ENCODE data around the gene DPF3. TPM values are rescaled to one million over a fixed set of nuclear protein-coding genes. Genes with fewer than 3 reads are reported as not detected.

The DPF3 gene
- total and polyA plus RNA-seq, 2 of the 13 experiments (the other 11 are each of a cell fraction or from before 2014, with no cell fraction given) = 0.09 to 0.60 TPM

DNA sequence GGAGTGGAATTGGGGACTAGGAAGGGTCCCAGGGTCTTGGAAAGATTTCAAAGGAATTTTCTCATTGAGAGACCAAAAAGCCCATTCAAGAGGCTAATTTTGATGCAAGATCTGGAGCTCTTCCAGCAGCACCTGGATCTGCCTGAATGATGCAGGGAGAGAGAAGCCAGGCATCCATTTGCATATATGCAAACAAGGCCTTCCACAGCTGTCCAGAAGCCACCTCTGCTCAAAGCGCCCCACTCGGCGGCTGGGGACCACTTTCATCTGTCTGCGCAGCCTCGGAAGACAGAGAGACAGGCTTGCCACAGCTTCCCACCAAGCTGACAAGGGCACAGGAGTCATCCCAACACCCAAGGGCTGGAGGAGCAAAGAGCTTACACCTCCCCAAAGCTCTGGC lies 295.6 kb downstream of the DPF3 start:
- no peak for ATAC-seq

More for the DNA sequence above, 295.6 kb downstream of the DPF3 start:
- no TSS peak for BruUV-seq (replicated peaks)
- ChIA-PET POLR2A (no interaction called here), CTCF (ENCODE audit: low intra/inter-chr PET ratio, low total read pairs) (no interaction called here)
- no peak overlapping the region for H2AFZ ChIP-seq (ENCODE audit: low read length)
- no CpG with 5 or more reads among the region's 5 CpGs for WGBS (ENCODE audit: low lambda C conversion rate)
- no peak overlapping the region for H3K4me3 ChIP-seq (replicated peaks in 1 of 3; ENCODE audit: insufficient read depth in 1 of 3, low read depth in 2 of 3, low read length in 3 of 3)
- TF ChIP-seq PHF20 (CRISPR knock-in tag; IDR thresholded peaks at IDR 0.05) (no peak), ZNF816 (CRISPR knock-in tag; IDR thresholded peaks at IDR 0.05; ENCODE audit: borderline replicate concordance) (no peak), ZNF547 (CRISPR knock-in tag; IDR thresholded peaks at IDR 0.05) (no peak), ZNF432 (CRISPR knock-in tag; IDR thresholded peaks at IDR 0.05; ENCODE audit: borderline replicate concordance) (no peak), ZNF768 (CRISPR knock-in tag; IDR thresholded peaks at IDR 0.05) (no peak), ZNF382 (CRISPR knock-in tag; IDR thresholded peaks at IDR 0.05; ENCODE audit: borderline replicate concordance) (no peak), CENPT (CRISPR knock-in tag; IDR thresholded peaks at IDR 0.05; ENCODE audit: low read depth) (no peak), ARHGAP35 (CRISPR knock-in tag; IDR thresholded peaks at IDR 0.05; ENCODE audit: borderline replicate concordance) (no peak), ZNF614 (CRISPR knock-in tag; IDR thresholded peaks at IDR 0.05; ENCODE audit: borderline replicate concordance) (no peak), KDM1A (CRISPR knock-in tag; IDR thresholded peaks at IDR 0.05) (no peak), ZNF576 (CRISPR knock-in tag; IDR thresholded peaks at IDR 0.05) (no peak), PBX2 (CRISPR knock-in tag; IDR thresholded peaks at IDR 0.05) (no peak), ZNF597 (CRISPR knock-in tag; IDR thresholded peaks at IDR 0.05) (no peak), BRCA1 (CRISPR knock-in tag; IDR thresholded peaks at IDR 0.05) (no peak), TP53 (CRISPR knock-in tag; conservative IDR thresholded peaks at IDR 0.05) (no peak), ZNF207 (IDR thresholded peaks at IDR 0.05; ENCODE audit: borderline replicate concordance) (no peak), ZFP82 (CRISPR knock-in tag; IDR thresholded peaks at IDR 0.05; ENCODE audit: borderline replicate concordance) (no peak), ZBTB38 (CRISPR knock-in tag; IDR thresholded peaks at IDR 0.05) (no peak)
- TF ChIP-seq, protein P1, sequence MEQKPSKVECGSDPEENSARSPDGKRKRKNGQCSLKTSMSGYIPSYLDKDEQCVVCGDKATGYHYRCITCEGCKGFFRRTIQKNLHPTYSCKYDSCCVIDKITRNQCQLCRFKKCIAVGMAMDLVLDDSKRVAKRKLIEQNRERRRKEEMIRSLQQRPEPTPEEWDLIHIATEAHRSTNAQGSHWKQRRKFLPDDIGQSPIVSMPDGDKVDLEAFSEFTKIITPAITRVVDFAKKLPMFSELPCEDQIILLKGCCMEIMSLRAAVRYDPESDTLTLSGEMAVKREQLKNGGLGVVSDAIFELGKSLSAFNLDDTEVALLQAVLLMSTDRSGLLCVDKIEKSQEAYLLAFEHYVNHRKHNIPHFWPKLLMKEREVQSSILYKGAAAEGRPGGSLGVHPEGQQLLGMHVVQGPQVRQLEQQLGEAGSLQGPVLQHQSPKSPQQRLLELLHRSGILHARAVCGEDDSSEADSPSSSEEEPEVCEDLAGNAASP (CRISPR knock-in tag; IDR thresholded peaks at IDR 0.05; ENCODE audit: borderline replicate concordance) = no peak
- no peaks in the 10 kb centered on the region for H4K20me1 ChIP-seq (ENCODE audit: insufficient read depth, low read length)
- peaks cover 2 to 42% of the 10 kb centered on the region in 2 experiments; a peak in 3 of 5 replicates for H3K27me3 ChIP-seq (ENCODE audit: control insufficient read depth in 1 of 2, insufficient read depth in 2 of 2, low read length in 2 of 2)
- DNase-seq (ENCODE audit: low spot score) = no peak
- no peak overlapping the region for H3K9ac ChIP-seq (ENCODE audit: insufficient read depth, low read depth, low read length)
- FAIRE-seq = no peak
- no peaks in the 10 kb centered on the region for H3K4me1 ChIP-seq (ENCODE audit: insufficient read depth, low read length)
- no peak overlapping the region for H3K27ac ChIP-seq (ENCODE audit: extremely low read length, insufficient read depth, low read length)
- in situ Hi-C loops (cut with HindIII; ENCODE audit: extremely low pct_ligation_motif_present, low pct_unique_long_range_greater_than_20kb) = no loop called here
- H3K4me2 ChIP-seq (ENCODE audit: low read depth, low read length) = no peak overlapping the region
- no peaks in the 10 kb centered on the region for H3K9me3 ChIP-seq (ENCODE audit: low read length)
- intact Hi-C loops (cut with micrococcal nuclease; ENCODE audit: unreplicated experiment) = no loop called here
- no peaks in the 10 kb centered on the region for H3K36me3 ChIP-seq (replicated peaks in 1 of 2; ENCODE audit: control insufficient read depth in 1 of 2, insufficient read depth in 2 of 2, low read length in 2 of 2)
- no peaks in the 10 kb centered on the region for H3K79me2 ChIP-seq (ENCODE audit: insufficient read depth, low read length)
